Duodenal mucosa (tissue), 2 donors: ENCODE data around the gene SPATS2.
"Not testable (repeated sequence)": the region's sequence is repeated elsewhere in the genome, so short reads cannot be mapped to it uniquely, and the experiment has no call there.

Source experiments
- H3K27ac ChIP-seq: one replicate; pipeline ENCODE4 v1.7.0; 2013; ENCODE audit warnings: low read depth, low read length
- H3K27me3 ChIP-seq, 2 donors: one replicate each; pipeline ENCODE4 v1.7.0; 2013; ENCODE audit warnings: low read length in 2 of 2, control low read depth in 1 of 2; ENCODE audit not compliant: insufficient read depth in 2 of 2, control insufficient read depth in 1 of 2
- H3K36me3 ChIP-seq, 2 donors: one replicate each; pipeline ENCODE4 v1.7.0; 2013; ENCODE audit warnings: low read length in 2 of 2, control low read depth in 1 of 2; ENCODE audit not compliant: insufficient read depth in 2 of 2, control insufficient read depth in 1 of 2
- H3K4me1 ChIP-seq, 2 donors: one replicate each; pipeline ENCODE4 v1.7.0; 2013; ENCODE audit warnings: low read length in 2 of 2, control low read depth in 1 of 2; ENCODE audit not compliant: insufficient read depth in 2 of 2, control insufficient read depth in 1 of 2
- H3K4me3 ChIP-seq, 2 donors: one replicate each; pipeline ENCODE4 v1.7.0; 2013; ENCODE audit warnings: low read length in 2 of 2, low read depth in 1 of 2
- H3K9ac ChIP-seq, 2 donors: one replicate each; pipeline ENCODE4 v1.7.0; 2013; ENCODE audit warnings: low read length in 2 of 2, low read depth in 1 of 2
- H3K9me3 ChIP-seq, 2 donors: one replicate each; pipeline ENCODE4 v1.7.0; 2013; ENCODE audit warnings: low read length in 2 of 2, control low read depth in 1 of 2; ENCODE audit not compliant: control insufficient read depth in 1 of 2

SPATS2 gene

GRCh38 chr12:49368240-49368600, 958 bp downstream of the SPATS2 start:
- Histone ChIP-seq H3K36me3 (no peaks in the 10 kb centered on the region), H3K9me3 (no peaks in the 10 kb centered on the region), H3K27ac (peak overlapping the region; percentile 8), H3K9ac (peak overlapping the region; percentile 58 to 78), H3K4me1 (peaks cover 3 to 22% of the 10 kb centered on the region in 2 donors), H3K27me3 (no peaks in the 10 kb centered on the region), H3K4me3 (peak overlapping the region; percentile 86 to 93)

GRCh38 chr12:49369411-49370145, 2.3 kb downstream of the SPATS2 start:
- no peak overlapping the region for H3K9ac ChIP-seq
- H3K4me3 ChIP-seq: peak overlapping the region in 1 of 2 donors; percentile 33
- H3K27ac ChIP-seq: peak overlapping the region; percentile 41
- peaks cover 3 to 22% of the 10 kb centered on the region in 2 donors for H3K4me1 ChIP-seq
- H3K36me3 ChIP-seq: no peaks in the 10 kb centered on the region
- H3K27me3 ChIP-seq: no peaks in the 10 kb centered on the region
- H3K9me3 ChIP-seq: no peaks in the 10 kb centered on the region

- no peak overlapping the region for H3K27ac ChIP-seq
- no peak overlapping the region for H3K9ac ChIP-seq
- H3K9me3 ChIP-seq: no peaks in the 10 kb centered on the region
These were observed 3.3 kb downstream of the SPATS2 start for GRCh38 chr12:49370539-49370938.

GRCh38 chr12:49375406-49375805, 8.1 kb downstream of the SPATS2 start:
- H3K4me1 ChIP-seq: no peaks in the 10 kb centered on the region
- no peaks in the 10 kb centered on the region for H3K9me3 ChIP-seq
- H3K27me3 ChIP-seq: no peaks in the 10 kb centered on the region
- no peaks in the 10 kb centered on the region for H3K36me3 ChIP-seq
- H3K27ac ChIP-seq: no peak overlapping the region
- no peak overlapping the region for H3K9ac ChIP-seq
- H3K4me3 ChIP-seq: no peak overlapping the region

More at GRCh38 chr12:49370539-49370938, 3.3 kb downstream of the SPATS2 start:
- Histone ChIP-seq H3K36me3 (no peaks in the 10 kb centered on the region), H3K27me3 (no peaks in the 10 kb centered on the region), H3K4me1 (peaks cover 3 to 21% of the 10 kb centered on the region in 2 donors), H3K4me3 (no peak overlapping the region)

- no peak overlapping the region for H3K9ac ChIP-seq
- H3K4me3 ChIP-seq: no peak overlapping the region
- no peaks in the 10 kb centered on the region for H3K36me3 ChIP-seq
- no peaks in the 10 kb centered on the region for H3K27me3 ChIP-seq
- H3K4me1 ChIP-seq: no peaks in the 10 kb centered on the region
- H3K9me3 ChIP-seq: no peaks in the 10 kb centered on the region
- no peak overlapping the region for H3K27ac ChIP-seq
These were observed 10.1 kb downstream of the SPATS2 start for GRCh38 chr12:49377386-49377785.

- not testable (repeated sequence) for H3K27ac ChIP-seq, H3K9me3 ChIP-seq, H3K36me3 ChIP-seq, H3K4me1 ChIP-seq, H3K9ac ChIP-seq, H3K4me3 ChIP-seq, H3K27me3 ChIP-seq
These were observed 12.9 kb downstream of the SPATS2 start for GRCh38 chr12:49380184-49380583.

- Histone ChIP-seq H3K27ac (no peak overlapping the region), H3K4me1 (no peaks in the 10 kb centered on the region), H3K27me3 (no peaks in the 10 kb centered on the region), H3K9ac (no peak overlapping the region), H3K9me3 (no peaks in the 10 kb centered on the region), H3K4me3 (no peak overlapping the region), H3K36me3 (no peaks in the 10 kb centered on the region)
These were observed 21.6 kb downstream of the SPATS2 start for GRCh38 chr12:49388682-49389386.

GRCh38 chr12:49389387-49389703, 22.1 kb downstream of the SPATS2 start:
- Histone ChIP-seq H3K4me1 (no peaks in the 10 kb centered on the region), H3K9ac (no peak overlapping the region), H3K36me3 (no peaks in the 10 kb centered on the region), H3K4me3 (no peak overlapping the region), H3K9me3 (no peaks in the 10 kb centered on the region), H3K27ac (no peak overlapping the region), H3K27me3 (no peaks in the 10 kb centered on the region)

GRCh38 chr12:49397000-49397399, 29.7 kb downstream of the SPATS2 start:
- Histone ChIP-seq H3K4me3 (no peak overlapping the region), H3K4me1 (no peaks in the 10 kb centered on the region), H3K36me3 (no peaks in the 10 kb centered on the region), H3K9me3 (no peaks in the 10 kb centered on the region), H3K27ac (no peak overlapping the region), H3K27me3 (no peaks in the 10 kb centered on the region), H3K9ac (no peak overlapping the region)

- H3K4me3 ChIP-seq: no peak overlapping the region
- H3K9ac ChIP-seq: no peak overlapping the region
- H3K36me3 ChIP-seq: no peaks in the 10 kb centered on the region
- H3K27me3 ChIP-seq: no peaks in the 10 kb centered on the region
- H3K4me1 ChIP-seq: peaks cover 5 to 6% of the 10 kb centered on the region in 2 donors
- no peak overlapping the region for H3K27ac ChIP-seq
- H3K9me3 ChIP-seq: no peaks in the 10 kb centered on the region
These were observed 33.0 kb downstream of the SPATS2 start for GRCh38 chr12:49400304-49400703.
